Mucosa of stomach (tissue), 1 donor: ENCODE results near the gene SIRT7.
A peak's percentile ranks its signal among the peaks of the same experiment; 100 is the strongest.

ENCODE experiments used
- H3K27me3 ChIP-seq: one replicate; pipeline ENCODE4 v1.7.0; 2013; ENCODE audit warnings: mild to moderate bottlenecking, low read length; ENCODE audit not compliant: control insufficient read depth, insufficient read depth
- H3K36me3 ChIP-seq: one replicate; pipeline ENCODE4 v1.7.0; 2013; ENCODE audit warnings: low read length; ENCODE audit not compliant: control insufficient read depth, insufficient read depth
- H3K4me1 ChIP-seq: one replicate; pipeline ENCODE4 v1.7.0; 2013; ENCODE audit warnings: mild to moderate bottlenecking, low read length; ENCODE audit not compliant: control insufficient read depth, insufficient read depth
- H3K4me3 ChIP-seq: one replicate; pipeline ENCODE4 v1.7.0; 2013; ENCODE audit warnings: low read length
- H3K9ac ChIP-seq: one replicate; pipeline ENCODE4 v1.7.0; 2013; ENCODE audit warnings: mild to moderate bottlenecking, low read length, moderate library complexity
- H3K9me3 ChIP-seq: one replicate; pipeline ENCODE4 v1.7.0; 2013; ENCODE audit warnings: mild to moderate bottlenecking, low read length, moderate library complexity; ENCODE audit not compliant: control insufficient read depth
- donor health status: Pancreatic carcinoma.

SIRT7 gene

GRCh38 chr17:81933178-81933699, 15.3 kb upstream of the SIRT7 start:
- Histone ChIP-seq H3K36me3 (no peaks in the 10 kb centered on the region), H3K27me3 (peaks cover 7% of the 10 kb centered on the region), H3K4me3 (no peak overlapping the region), H3K9me3 (no peaks in the 10 kb centered on the region), H3K4me1 (peaks cover 34% of the 10 kb centered on the region), H3K9ac (no peak overlapping the region)

DNA sequence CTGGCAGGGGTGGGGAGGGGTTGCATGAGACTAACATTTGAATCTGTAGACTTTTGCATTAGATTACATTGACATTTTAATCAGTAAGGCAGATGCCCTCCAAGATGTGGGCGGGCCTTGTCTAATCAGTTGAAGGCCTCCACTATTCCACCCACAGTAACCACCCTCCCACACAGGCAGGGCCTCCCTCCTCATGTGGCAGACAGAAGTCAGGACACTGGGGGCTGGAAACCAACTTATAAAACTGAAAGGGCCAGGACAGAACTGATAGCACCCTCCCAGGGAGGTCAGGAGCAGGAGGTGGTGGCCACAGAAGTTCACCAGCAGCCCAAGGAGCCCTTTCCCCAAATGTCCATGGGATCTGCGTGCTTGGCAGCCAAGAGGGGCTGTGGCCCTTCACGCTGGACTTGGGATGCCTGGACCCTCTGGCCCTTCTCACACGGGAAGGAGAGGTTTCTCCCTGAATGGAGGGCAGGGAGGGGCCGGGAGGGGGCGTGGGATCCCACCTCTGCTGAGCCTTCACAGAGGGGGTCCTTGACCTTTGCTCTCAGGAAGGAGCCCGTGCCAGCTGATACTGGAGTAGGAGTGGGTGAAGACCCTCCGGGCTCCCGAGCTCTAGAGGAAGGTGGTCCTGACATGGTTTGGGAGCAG, 14.5 kb upstream of the SIRT7 start:
- Histone ChIP-seq H3K9ac (no peak overlapping the region), H3K9me3 (no peaks in the 10 kb centered on the region), H3K27me3 (peaks cover 10% of the 10 kb centered on the region), H3K4me1 (peaks cover 39% of the 10 kb centered on the region), H3K36me3 (no peaks in the 10 kb centered on the region), H3K4me3 (no peak overlapping the region)

GRCh38 chr17:81931557-81932332, 13.8 kb upstream of the SIRT7 start:
- H3K4me1 ChIP-seq, result peaks cover 39% of the 10 kb centered on the region
- H3K4me3 ChIP-seq, result no peak overlapping the region

DNA sequence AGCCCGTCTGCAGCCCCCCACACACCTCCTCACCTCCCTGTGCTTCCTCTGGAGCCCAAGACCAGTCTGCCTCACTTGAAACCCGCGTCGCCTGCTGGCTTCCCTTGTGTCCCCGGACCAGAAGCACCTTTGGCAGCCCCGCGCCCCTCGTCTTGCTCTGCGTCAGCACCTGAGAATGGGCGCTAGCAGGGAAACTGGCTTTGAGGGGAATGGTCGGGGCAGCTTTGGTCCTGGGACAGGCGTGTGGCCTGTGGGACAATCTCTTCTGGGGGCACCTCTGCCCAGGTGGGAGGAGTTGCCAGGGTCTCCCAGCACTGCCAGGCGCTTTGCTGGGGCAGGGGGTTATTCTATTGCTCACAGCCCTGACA, 13.2 kb upstream of the SIRT7 start:
- Histone ChIP-seq H3K9me3 (no peaks in the 10 kb centered on the region), H3K4me3 (no peak overlapping the region), H3K9ac (no peak overlapping the region), H3K27me3 (peaks cover 10% of the 10 kb centered on the region), H3K4me1 (peaks cover 39% of the 10 kb centered on the region), H3K36me3 (no peaks in the 10 kb centered on the region)

More at GRCh38 chr17:81931557-81932332, 13.8 kb upstream of the SIRT7 start:
- peaks cover 10% of the 10 kb centered on the region for H3K27me3 ChIP-seq
- H3K36me3 ChIP-seq, result no peaks in the 10 kb centered on the region
- no peak overlapping the region for H3K9ac ChIP-seq
- no peaks in the 10 kb centered on the region for H3K9me3 ChIP-seq

DNA sequence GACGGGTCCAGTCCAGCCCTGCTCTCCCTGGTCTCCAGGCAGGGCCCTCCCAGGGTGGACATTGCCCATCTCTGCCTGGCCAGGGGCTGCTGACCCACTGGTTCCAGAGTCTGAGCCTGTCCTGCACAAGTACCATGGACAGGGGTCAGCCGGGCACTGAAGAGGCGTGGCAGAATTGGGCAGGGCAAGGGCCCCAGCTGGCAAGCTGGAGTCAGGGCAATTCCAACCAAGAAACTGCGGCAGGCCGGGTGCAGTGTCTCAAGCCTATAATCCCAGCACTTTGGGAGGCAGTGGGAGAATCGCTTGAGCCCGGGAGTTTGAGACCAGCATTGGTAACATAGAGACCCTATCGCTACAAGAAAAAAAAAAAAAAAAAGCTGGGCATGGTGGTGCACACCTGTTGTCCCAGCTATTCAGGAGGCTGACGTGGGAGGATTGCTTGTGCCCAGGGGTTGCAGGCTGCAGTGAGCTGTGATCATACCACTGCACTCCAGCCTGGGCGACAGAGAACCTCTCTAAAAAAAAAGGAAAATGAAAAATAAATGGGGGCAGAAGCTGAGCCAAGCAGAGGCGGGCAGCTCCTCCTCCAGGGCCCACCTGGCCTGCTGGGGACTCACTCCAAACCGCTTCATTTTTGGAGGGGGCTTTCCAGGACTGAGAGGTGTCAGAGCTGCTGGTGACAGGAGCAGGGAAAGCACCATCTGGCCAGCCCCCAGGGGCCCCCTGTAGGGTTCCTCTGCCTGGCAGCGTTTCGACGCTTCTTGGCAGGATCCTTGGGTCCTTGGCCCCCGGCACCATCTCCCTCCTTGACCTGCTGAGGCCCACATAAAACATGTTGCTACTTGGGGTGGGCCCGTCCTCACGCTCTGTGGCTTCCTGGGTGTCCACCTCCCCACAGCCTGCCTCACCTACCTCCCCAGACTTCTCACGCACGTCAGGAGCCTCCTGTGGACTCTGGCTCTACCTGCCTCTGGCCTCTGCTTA, 12.5 kb upstream of the SIRT7 start:
- Histone ChIP-seq H3K4me1 (peaks cover 38% of the 10 kb centered on the region), H3K36me3 (no peaks in the 10 kb centered on the region), H3K9ac (no peak overlapping the region), H3K9me3 (no peaks in the 10 kb centered on the region), H3K27me3 (peaks cover 10% of the 10 kb centered on the region), H3K4me3 (no peak overlapping the region)

DNA sequence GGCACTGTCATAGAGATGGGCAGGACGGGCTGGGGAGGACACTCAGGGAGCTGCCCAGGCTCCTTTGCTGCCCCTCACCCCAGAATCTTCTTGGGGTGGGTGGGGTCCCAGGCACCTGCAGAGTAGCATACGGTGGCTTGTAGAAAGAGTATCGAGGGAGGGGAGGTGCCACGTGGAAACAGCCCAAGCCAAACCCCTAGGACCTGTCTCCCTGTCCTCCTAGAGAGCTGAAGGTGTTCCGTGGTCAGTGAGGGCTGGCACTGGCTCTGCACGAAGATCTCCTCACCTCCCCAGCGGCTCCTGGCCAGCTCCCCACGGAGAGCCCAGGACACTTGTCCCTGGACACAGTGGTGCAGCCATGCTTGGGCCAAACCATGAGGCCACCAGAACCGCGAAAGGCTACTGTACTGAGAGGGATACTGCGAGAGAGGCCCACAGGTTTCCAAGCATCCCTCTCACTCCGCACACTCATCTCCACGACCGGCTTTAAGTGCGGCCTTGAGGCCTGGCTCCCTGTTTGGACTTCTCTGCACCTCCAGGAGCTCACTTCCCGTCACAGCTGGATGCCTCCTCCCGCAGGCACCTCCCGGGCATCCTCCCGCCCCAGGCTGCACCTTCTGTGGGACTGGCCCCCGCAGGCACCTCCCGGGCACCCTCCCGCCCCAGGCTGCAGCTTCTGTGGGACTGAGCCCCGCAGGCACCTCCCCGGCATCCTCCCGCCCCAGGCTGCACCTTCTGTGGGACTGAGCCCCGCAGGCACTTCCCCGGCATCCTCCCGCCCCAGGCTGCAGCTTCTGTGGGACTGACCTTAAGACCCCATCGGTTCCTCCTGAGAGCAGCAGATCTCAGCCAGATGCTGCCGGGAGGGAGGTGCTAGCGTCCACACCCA, 11.5 kb upstream of the SIRT7 start:
- Histone ChIP-seq H3K4me3 (no peak overlapping the region), H3K9me3 (no peaks in the 10 kb centered on the region), H3K9ac (no peak overlapping the region), H3K27me3 (peaks cover 10% of the 10 kb centered on the region), H3K36me3 (no peaks in the 10 kb centered on the region), H3K4me1 (peaks cover 45% of the 10 kb centered on the region)

DNA sequence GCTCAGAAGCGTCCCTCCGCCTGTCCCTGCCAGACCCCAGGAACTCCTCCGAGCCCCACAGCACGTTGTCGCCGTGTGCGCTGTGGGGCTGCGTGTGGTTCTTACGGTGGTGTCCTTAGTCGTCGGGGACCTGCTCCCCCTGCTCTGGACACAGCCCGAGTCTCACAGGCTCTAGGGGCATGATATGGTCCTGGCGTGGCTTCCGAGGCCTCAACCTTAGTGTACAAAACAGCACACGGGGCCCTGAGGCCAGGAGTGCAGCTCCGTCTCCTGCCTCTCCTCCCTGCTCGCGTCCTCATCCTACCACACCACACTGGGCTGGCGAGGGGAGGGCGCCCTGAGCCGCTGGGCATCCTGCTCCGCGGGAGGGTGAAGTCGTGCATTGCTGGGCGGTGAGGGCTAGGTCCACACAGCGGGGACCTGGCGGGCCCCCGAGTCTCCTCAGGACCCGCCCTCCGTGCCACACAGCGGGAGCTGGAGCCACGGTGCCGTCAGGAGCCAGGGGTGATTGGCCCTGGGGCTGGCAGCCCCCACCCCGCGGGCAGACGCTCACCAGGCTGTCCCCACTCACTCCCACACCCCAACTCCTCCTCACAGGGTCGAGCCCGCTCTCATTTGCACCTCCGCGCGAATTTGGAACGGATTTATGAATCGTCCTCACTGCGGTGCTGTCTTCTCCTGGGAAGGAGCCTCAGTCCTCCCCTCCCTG, 10.7 kb upstream of the SIRT7 start:
- Histone ChIP-seq H3K4me1 (peaks cover 53% of the 10 kb centered on the region), H3K4me3 (peak overlapping the region; percentile 31), H3K9me3 (no peaks in the 10 kb centered on the region), H3K27me3 (peaks cover 10% of the 10 kb centered on the region), H3K9ac (peak overlapping the region; percentile 55), H3K36me3 (no peaks in the 10 kb centered on the region)

DNA sequence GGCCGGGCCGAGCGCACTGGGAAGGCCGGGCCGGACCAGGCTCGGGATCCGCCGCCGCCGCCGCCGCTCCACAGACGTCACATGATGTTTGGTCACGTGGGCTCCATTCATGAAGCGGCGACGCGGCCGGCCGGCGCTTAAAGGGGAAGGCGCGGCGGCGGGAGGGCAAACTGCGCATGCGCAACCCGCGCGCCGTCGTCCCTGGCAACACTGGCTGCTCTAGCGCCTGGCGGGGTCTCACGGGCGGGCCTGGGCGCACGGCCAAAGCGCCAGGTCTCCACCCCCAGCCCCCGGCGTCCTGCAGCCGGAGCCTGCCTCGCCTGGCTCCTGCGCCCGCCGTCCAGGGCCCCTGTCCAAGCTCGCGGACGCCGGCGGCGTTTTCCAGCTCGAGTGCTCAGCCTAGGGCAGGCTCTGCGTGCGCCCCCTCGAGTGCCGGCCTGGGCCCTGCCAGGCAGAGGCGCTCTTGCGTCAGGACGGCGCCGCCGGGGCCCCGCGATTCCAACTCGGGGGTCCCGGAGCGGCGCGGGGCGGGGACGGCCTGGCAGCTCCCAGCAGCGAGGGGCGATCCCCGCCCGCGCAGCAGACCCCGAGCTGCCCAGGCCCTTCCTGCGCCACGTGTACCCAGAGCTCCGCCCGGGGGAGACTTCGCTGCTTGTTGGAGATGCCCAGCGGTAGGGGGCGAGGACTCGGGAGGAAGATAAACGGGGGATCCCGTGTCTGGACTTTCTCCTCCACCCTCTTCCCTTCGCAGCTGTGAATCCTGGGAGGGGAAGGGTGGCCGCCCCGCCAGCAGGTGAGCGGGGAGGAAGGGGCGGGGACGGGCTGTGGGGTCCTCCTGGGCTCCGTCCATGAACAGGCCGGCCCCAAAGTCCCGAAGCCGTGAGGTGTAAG, 9.9 kb upstream of the SIRT7 start, which contains the start of gene MAFG:
TSS of gene MAFG (minus strand) at position 83 of the 891 bp plus-strand sequence. CDS start 4,550 bp downstream, outside the sequence.
- peak within 1 kb of the TSS; percentile 83 for H3K9ac ChIP-seq
- peak within 1 kb of the TSS; percentile 80 for H3K4me3 ChIP-seq
- peaks cover 10% of the 10 kb centered on the region for H3K27me3 ChIP-seq
- no peaks in the 10 kb centered on the region for H3K36me3 ChIP-seq
- H3K9me3 ChIP-seq, result no peaks in the 10 kb centered on the region
- peaks cover 60% of the 10 kb centered on the region for H3K4me1 ChIP-seq

DNA sequence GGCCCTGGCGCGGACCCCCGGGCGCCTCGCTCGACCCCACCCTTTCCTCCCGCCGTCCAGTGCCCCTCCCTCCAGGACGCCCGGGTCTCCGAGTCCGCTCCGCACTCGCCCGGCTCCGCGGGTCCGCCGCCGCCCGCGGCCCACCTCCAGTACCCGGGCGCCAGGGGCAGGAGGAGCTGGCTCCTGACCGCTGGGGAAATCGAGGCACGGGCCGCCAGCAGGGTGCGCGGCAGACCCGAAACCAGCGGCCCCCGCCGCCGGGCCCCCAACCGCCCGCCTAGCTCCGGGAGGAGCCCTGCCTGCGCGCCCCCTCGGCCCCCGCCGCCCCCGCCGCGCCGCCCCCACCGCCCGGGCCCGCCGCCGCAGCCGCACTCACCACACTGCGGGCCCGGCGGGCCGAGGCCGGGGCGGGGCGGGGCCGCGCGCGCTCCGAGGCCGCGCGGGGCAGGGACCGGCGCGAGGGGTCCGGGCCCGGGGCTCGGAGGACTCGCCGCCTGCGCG, 9.2 kb upstream of the SIRT7 start:
- Histone ChIP-seq H3K36me3 (no peaks in the 10 kb centered on the region), H3K4me1 (peaks cover 63% of the 10 kb centered on the region), H3K4me3 (peak overlapping the region; percentile 80), H3K27me3 (peaks cover 10% of the 10 kb centered on the region), H3K9me3 (no peaks in the 10 kb centered on the region), H3K9ac (peak overlapping the region; percentile 83)
